IMR-90 (cell line): Measurements from ENCODE around the gene DONSON.

Experiments
- CEBPB ChIP-seq: IDR thresholded peaks from 2 replicates; pipeline ENCODE4 v1.6.1; 2012; ENCODE audit warnings: low read depth, low read length, improper control_type of control experiment
- POLR2A ChIP-seq: IDR thresholded peaks from 2 replicates; pipeline ENCODE4 v1.6.1; 2012; ENCODE audit warnings: mild to moderate bottlenecking, low read depth, low read length
- RAD21 ChIP-seq: IDR thresholded peaks from 2 replicates; pipeline ENCODE4 v1.6.1; 2012; ENCODE audit warnings: low read length, improper control_type of control experiment
- RCOR1 ChIP-seq: IDR thresholded peaks from 2 replicates; pipeline ENCODE4 v1.6.1; 2012; ENCODE audit warnings: mild to moderate bottlenecking, low read length, improper control_type of control experiment; ENCODE audit not compliant: insufficient replicate concordance
- RFX5 ChIP-seq: IDR thresholded peaks from 2 replicates; pipeline ENCODE4 v1.8.0; 2012; ENCODE audit warnings: low read depth, mild to moderate bottlenecking, low read length, moderate library complexity
- SMC3 ChIP-seq: fragments of 150-350 bp; IDR thresholded peaks from 2 replicates; pipeline ENCODE4 v1.6.1; 2016; ENCODE audit warnings: low read depth, mild to moderate bottlenecking, antibody characterized with exemption, low read length, moderate library complexity
- USF2 ChIP-seq: fragments of 150-350 bp; IDR thresholded peaks from 2 replicates; pipeline ENCODE4 v1.6.1; 2017; ENCODE audit warnings: mild to moderate bottlenecking, antibody characterized with exemption, low read length, low read depth
- TF ChIP-seq, protein P1 (sequence below): conservative IDR thresholded peaks from 2 replicates; pipeline ENCODE4 v1.5.1; 2012; ENCODE audit warnings: mild to moderate bottlenecking, low read depth, low read length, improper control_type of control experiment
- TF ChIP-seq, protein P2 (sequence below): fragments of 150-350 bp; IDR thresholded peaks from 2 replicates; pipeline ENCODE4 v1.6.1; 2016; ENCODE audit warnings: low read depth, mild to moderate bottlenecking, low read length, moderate library complexity, borderline replicate concordance

- peak; percentile 87 for TF ChIP-seq POLR2A
- TF ChIP-seq USF2: no peak
- TF ChIP-seq, protein P1, sequence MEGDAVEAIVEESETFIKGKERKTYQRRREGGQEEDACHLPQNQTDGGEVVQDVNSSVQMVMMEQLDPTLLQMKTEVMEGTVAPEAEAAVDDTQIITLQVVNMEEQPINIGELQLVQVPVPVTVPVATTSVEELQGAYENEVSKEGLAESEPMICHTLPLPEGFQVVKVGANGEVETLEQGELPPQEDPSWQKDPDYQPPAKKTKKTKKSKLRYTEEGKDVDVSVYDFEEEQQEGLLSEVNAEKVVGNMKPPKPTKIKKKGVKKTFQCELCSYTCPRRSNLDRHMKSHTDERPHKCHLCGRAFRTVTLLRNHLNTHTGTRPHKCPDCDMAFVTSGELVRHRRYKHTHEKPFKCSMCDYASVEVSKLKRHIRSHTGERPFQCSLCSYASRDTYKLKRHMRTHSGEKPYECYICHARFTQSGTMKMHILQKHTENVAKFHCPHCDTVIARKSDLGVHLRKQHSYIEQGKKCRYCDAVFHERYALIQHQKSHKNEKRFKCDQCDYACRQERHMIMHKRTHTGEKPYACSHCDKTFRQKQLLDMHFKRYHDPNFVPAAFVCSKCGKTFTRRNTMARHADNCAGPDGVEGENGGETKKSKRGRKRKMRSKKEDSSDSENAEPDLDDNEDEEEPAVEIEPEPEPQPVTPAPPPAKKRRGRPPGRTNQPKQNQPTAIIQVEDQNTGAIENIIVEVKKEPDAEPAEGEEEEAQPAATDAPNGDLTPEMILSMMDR: no peak; the same call in 1 of the 2 replicates
- no peak for TF ChIP-seq RAD21
- no peak for TF ChIP-seq RCOR1
- TF ChIP-seq, protein P2, sequence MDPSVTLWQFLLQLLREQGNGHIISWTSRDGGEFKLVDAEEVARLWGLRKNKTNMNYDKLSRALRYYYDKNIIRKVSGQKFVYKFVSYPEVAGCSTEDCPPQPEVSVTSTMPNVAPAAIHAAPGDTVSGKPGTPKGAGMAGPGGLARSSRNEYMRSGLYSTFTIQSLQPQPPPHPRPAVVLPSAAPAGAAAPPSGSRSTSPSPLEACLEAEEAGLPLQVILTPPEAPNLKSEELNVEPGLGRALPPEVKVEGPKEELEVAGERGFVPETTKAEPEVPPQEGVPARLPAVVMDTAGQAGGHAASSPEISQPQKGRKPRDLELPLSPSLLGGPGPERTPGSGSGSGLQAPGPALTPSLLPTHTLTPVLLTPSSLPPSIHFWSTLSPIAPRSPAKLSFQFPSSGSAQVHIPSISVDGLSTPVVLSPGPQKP: no peak
- TF ChIP-seq SMC3: no peak
- no peak for TF ChIP-seq CEBPB
- TF ChIP-seq RFX5: no peak
Observed at GRCh38 chr21:33588485-33589335, at the start of gene DONSON.
